A673 (cell line): ENCODE data around the gene RASA3. TPM values are rescaled to one million over a fixed set of nuclear protein-coding genes. Genes with fewer than 3 reads are reported as not detected.
A peak's percentile ranks its signal among the peaks of the same experiment; 100 is the strongest.

ENCODE experiments used
- BruUV-seq: library from RNA; stranded (reverse); fragments of 400-500 nt; replicated peaks from 2 replicates; lab custom pipeline; 2021; lab: Mats Ljungman, UMichigan
- CTCF ChIA-PET: fragments of 300-600 bp; sonication (Branson Sonifier 250); formaldehyde crosslinking; loops from one replicate; lab custom pipeline; 2022; ENCODE audit warnings: antibody characterized with exemption; lab: Charles Lee
- POLR2A ChIA-PET: fragments of 300-600 bp; sonication (Branson Sonifier 250); formaldehyde crosslinking; loops from one replicate; lab custom pipeline; 2022; ENCODE audit warnings: antibody characterized with exemption; ENCODE audit not compliant: low non-redundant PET; lab: Charles Lee
- DNase-seq: peaks from one replicate; pipeline ENCODE4 v3.0.0-alpha.2; 2015; ENCODE audit warnings: low spot score
- H3K27ac ChIP-seq: fragments of 200-600 bp; sonication (generic); 2 replicates; pipeline ENCODE4 v1.5.1; 2016; ENCODE audit warnings: mixed run types, low read depth, mild to moderate bottlenecking, mixed read lengths, antibody characterized with exemption, low read length; ENCODE audit not compliant: poor library complexity, severe bottlenecking
- H3K27me3 ChIP-seq: fragments of 200-600 bp; sonication (generic); replicated peaks from 2 replicates; pipeline ENCODE4 v1.6.1; 2017; ENCODE audit warnings: mixed run types, low read depth, mild to moderate bottlenecking, mixed read lengths, antibody characterized with exemption, low read length; ENCODE audit not compliant: insufficient read depth, poor library complexity
- H3K36me3 ChIP-seq: fragments of 200-600 bp; sonication (generic); 2 replicates; pipeline ENCODE4 v1.6.1; 2016; ENCODE audit warnings: mixed run types, mild to moderate bottlenecking, mixed read lengths, antibody characterized with exemption, low read length; ENCODE audit not compliant: insufficient read depth, poor library complexity, severe bottlenecking
- H3K4me1 ChIP-seq: fragments of 200-600 bp; sonication (generic); 2 replicates; pipeline ENCODE4 v1.6.1; 2017; ENCODE audit warnings: mixed run types, mild to moderate bottlenecking, mixed read lengths, antibody characterized with exemption, low read length; ENCODE audit not compliant: insufficient read depth, poor library complexity, severe bottlenecking
- H3K4me3 ChIP-seq: fragments of 200-600 bp; sonication (generic); 2 replicates; pipeline ENCODE4 v1.5.1; 2016; ENCODE audit warnings: low read depth, mixed run types, mild to moderate bottlenecking, mixed read lengths, low read length; ENCODE audit not compliant: poor library complexity, severe bottlenecking
- H3K9me3 ChIP-seq: fragments of 200-600 bp; sonication (generic); 2 replicates; pipeline ENCODE4 v1.6.1; 2016; ENCODE audit warnings: mixed run types, low read depth, mild to moderate bottlenecking, mixed read lengths, antibody characterized with exemption, low read length; ENCODE audit not compliant: poor library complexity, severe bottlenecking
- CTCF ChIP-seq: fragments of 300-800, 200-600 bp; sonication (generic); conservative IDR thresholded peaks from 2 replicates; pipeline ENCODE4 v1.5.1; 2017; ENCODE audit warnings: low read depth, mild to moderate bottlenecking, antibody characterized with exemption, low read length, moderate library complexity, mixed read lengths
- EZH2 ChIP-seq: fragments of 200-600 bp; sonication (generic); IDR thresholded peaks from 2 replicates; pipeline ENCODE4 v1.6.1; 2017; ENCODE audit warnings: borderline replicate concordance, low read depth, mild to moderate bottlenecking, mixed read lengths, antibody characterized with exemption, low read length; ENCODE audit not compliant: poor library complexity, severe bottlenecking
- intact Hi-C: fragments of 100-400 bp; cut with micrococcal nuclease; formaldehyde crosslinking; loops from one replicate; pipeline ENCODE4 v1.10.0; 2022; ENCODE audit not compliant: unreplicated experiment
- total RNA-seq: library from RNA; stranded (reverse); gene quantifications from 2 replicates; pipeline ENCODE4 v1.2.3, GENCODE V29; 2021

The RASA3 gene
- total RNA-seq, 1 experiment from 2014 or later, result 22.1 TPM

GRCh38 chr13:114045113-114045735 is 87.2 kb downstream of the RASA3 start:
- Histone ChIP-seq H3K36me3 (no peaks in the 10 kb centered on the region), H3K9me3 (no peaks in the 10 kb centered on the region), H3K27me3 (no peaks in the 10 kb centered on the region), H3K27ac (no peak overlapping the region), H3K4me1 (no peaks in the 10 kb centered on the region), H3K4me3 (no peak overlapping the region)
- DNase-seq, result no peak
- intact Hi-C loops, result no loop called here
- ChIA-PET POLR2A (no interaction called here), CTCF (no interaction called here)
- BruUV-seq, result no TSS peak
- TF ChIP-seq CTCF, result no peak
- TF ChIP-seq EZH2, result no peak

GRCh38 chr13:114044486-114044885 is 87.9 kb downstream of the RASA3 start:
- ChIA-PET CTCF (no interaction called here), POLR2A (interaction anchor here (0.6 kb wide), 1 partner anchor 457 kb away, joined by 3 read pairs; no protein-coding TSS in a partner anchor)
- Histone ChIP-seq H3K36me3 (no peaks in the 10 kb centered on the region), H3K4me1 (no peaks in the 10 kb centered on the region), H3K27ac (no peak overlapping the region), H3K9me3 (no peaks in the 10 kb centered on the region), H3K4me3 (no peak overlapping the region), H3K27me3 (no peaks in the 10 kb centered on the region)
- TF ChIP-seq EZH2 (no peak), CTCF (no peak)
- no TSS peak for BruUV-seq
- DNase-seq, result peak; percentile 11
- intact Hi-C loops, result no loop called here

- Histone ChIP-seq H3K27me3 (no peaks in the 10 kb centered on the region), H3K9me3 (no peaks in the 10 kb centered on the region), H3K4me3 (no peak overlapping the region), H3K27ac (no peak overlapping the region), H3K4me1 (peaks cover 2% of the 10 kb centered on the region), H3K36me3 (no peaks in the 10 kb centered on the region)
- ChIA-PET POLR2A (interaction anchor here (0.6 kb wide), 1 partner anchor 456 kb away, joined by 3 read pairs; no protein-coding TSS in a partner anchor), CTCF (no interaction called here)
- intact Hi-C loops, result no loop called here
- BruUV-seq, result no TSS peak
- TF ChIP-seq CTCF (no peak), EZH2 (no peak)
- peak; percentile 62 for DNase-seq
Measured at GRCh38 chr13:114043421-114044053, 88.9 kb downstream of the RASA3 start.
